ENCODE results near the gene SPSB4. TPM values are rescaled to one million over a fixed set of nuclear protein-coding genes. Genes with fewer than 3 reads are reported as not detected.
A peak's percentile ranks its signal among the peaks of the same experiment; 100 is the strongest.

SPSB4 gene
- total and polyA plus RNA-seq, 12 donors: 2.1 to 8.7 (median 3.8) TPM

- no peak for ATAC-seq
- TF ChIP-seq CTCF (IDR thresholded peaks at IDR 0.05): no peak
- Histone ChIP-seq H3K4me1 (peaks cover 10 to 50% (median 36%) of the 10 kb centered on the region in 9 donors), H3K4me3 (no peak overlapping the region), H3K36me3 (no peaks in the 10 kb centered on the region), H3K27ac (no peak overlapping the region), H3K27me3 (no peaks in the 10 kb centered on the region), H3K9me3 (no peaks in the 10 kb centered on the region)
- 81 to 83% methylated on average over 3 of the region's 3 CpGs for WGBS, 2 donors
- no peak for DNase-seq
- intact Hi-C loops (cut with DNase I): no loop called here
These were observed 38.4 kb downstream of the SPSB4 start for GRCh38 chr3:141089339-141090152.

- H3K27ac ChIP-seq: no peak overlapping the region
- peaks cover 17 to 64% (median 38%) of the 10 kb centered on the region in 9 donors for H3K4me1 ChIP-seq
- H3K9me3 ChIP-seq: no peaks in the 10 kb centered on the region
- no peaks in the 10 kb centered on the region for H3K27me3 ChIP-seq
- ATAC-seq: no peak
- WGBS, 2 donors: 53 to 66% methylated on average over 4 of the region's 4 CpGs
- no peaks in the 10 kb centered on the region for H3K36me3 ChIP-seq
- intact Hi-C loops (cut with DNase I): no loop called here
- no peak for DNase-seq
- no peak overlapping the region for H3K4me3 ChIP-seq
- no peak for TF ChIP-seq CTCF (IDR thresholded peaks at IDR 0.05)
These were observed 40.3 kb downstream of the SPSB4 start for GRCh38 chr3:141091426-141091825.

- Histone ChIP-seq H3K9me3 (no peaks in the 10 kb centered on the region), H3K27ac (peak overlapping the region in 2 of 10 donors; percentile 26 to 79), H3K36me3 (no peaks in the 10 kb centered on the region), H3K27me3 (no peaks in the 10 kb centered on the region), H3K4me1 (peaks cover 14 to 56% (median 35%) of the 10 kb centered on the region in 9 donors), H3K4me3 (no peak overlapping the region)
- intact Hi-C loops (cut with DNase I): no loop called here
- no peak for DNase-seq
- TF ChIP-seq CTCF (IDR thresholded peaks at IDR 0.05): no peak
- ATAC-seq: no peak
- 67 to 69% methylated on average over 6 of the region's 6 CpGs for WGBS, 2 donors
These were observed 41.5 kb downstream of the SPSB4 start for GRCh38 chr3:141092663-141093062.

GRCh38 chr3:141093397-141093796 is 42.2 kb downstream of the SPSB4 start:
- intact Hi-C loops (cut with DNase I): no loop called here
- WGBS, 2 donors: 58 to 59% methylated on average over 5 of the region's 5 CpGs
- ATAC-seq (peak in 3 of 8 donors; percentile 9 to 26 (median 13)), DNase-seq (no peak)
- no peaks in the 10 kb centered on the region for H3K9me3 ChIP-seq
- H3K36me3 ChIP-seq: no peaks in the 10 kb centered on the region
- H3K27ac ChIP-seq: peak overlapping the region in 7 of 10 donors; percentile 42 to 79 (median 67)
- no peak overlapping the region for H3K4me3 ChIP-seq
- peaks cover 14 to 56% (median 35%) of the 10 kb centered on the region in 9 donors for H3K4me1 ChIP-seq
- no peaks in the 10 kb centered on the region for H3K27me3 ChIP-seq
- no peak for TF ChIP-seq CTCF (IDR thresholded peaks at IDR 0.05)

Measured in heart right ventricle (tissue), 16 donors.